WTC11 (cell line): ENCODE results near the gene LAMA5. TPM values are rescaled to one million over a fixed set of nuclear protein-coding genes. Genes with fewer than 3 reads are reported as not detected.

Experiments
- ATAC-seq: fragments of 200-7000 bp; cut with Tn5 transposase; 2 replicates; pipeline ENCODE4 v1.10.0; 2021; ENCODE audit warnings: mild to moderate bottlenecking, moderate library complexity
- CTCF ChIA-PET: fragments of 300-600 bp; sonication (Branson Sonifier 250); formaldehyde crosslinking; loops from one replicate; lab custom pipeline; 2021; ENCODE audit warnings: antibody characterized with exemption; lab: Charles Lee
- POLR2A ChIA-PET: fragments of 350-600 bp; sonication (Branson Sonifier 250); formaldehyde crosslinking; loops from one replicate; lab custom pipeline; 2021; ENCODE audit warnings: antibody characterized with exemption; lab: Charles Lee
- DNase-seq: peaks from one replicate; pipeline ENCODE4 v3.0.0; 2021; ENCODE audit warnings: low spot score
- H3K27ac Mint-ChIP-seq: 2 replicates; pipeline ENCODE4 v1.8.0; 2021; ENCODE audit warnings: mixed read lengths
- H3K27me3 Mint-ChIP-seq: 2 replicates; pipeline ENCODE4 v1.8.0; 2021; ENCODE audit warnings: low read depth, mild to moderate bottlenecking, moderate library complexity, mixed read lengths
- H3K36me3 Mint-ChIP-seq: 2 replicates; pipeline ENCODE4 v1.8.0; 2021; ENCODE audit warnings: mixed read lengths
- H3K4me1 Mint-ChIP-seq: 2 replicates; pipeline ENCODE4 v1.8.0; 2022; ENCODE audit warnings: mixed read lengths
- H3K4me3 Mint-ChIP-seq: 2 replicates; pipeline ENCODE4 v1.8.0; 2021; ENCODE audit warnings: mild to moderate bottlenecking, moderate library complexity, mixed read lengths
- H3K9me3 Mint-ChIP-seq: 2 replicates; pipeline ENCODE4 v1.8.0; 2021; ENCODE audit warnings: mixed read lengths
- ESRRA ChIP-seq: sonication (generic); formaldehyde crosslinking; IDR thresholded peaks from 2 replicates; pipeline ENCODE4 v1.8.1; 2022; ENCODE audit warnings: mild to moderate bottlenecking, missing genetic modification reagents, borderline replicate concordance
- FOXP1 ChIP-seq: sonication (generic); formaldehyde crosslinking; IDR thresholded peaks from 2 replicates; pipeline ENCODE4 v1.8.0; 2022; ENCODE audit warnings: missing genetic modification reagents, mild to moderate bottlenecking, moderate library complexity, borderline replicate concordance
- HMGA2 ChIP-seq: fragments of 250-450 bp; sonication (Bioruptor Pico); IDR thresholded peaks from 2 replicates; pipeline ENCODE4 v1.4.0; 2021; ENCODE audit warnings: mild to moderate bottlenecking, moderate library complexity
- KAT7 ChIP-seq: sonication (generic); formaldehyde crosslinking; IDR thresholded peaks from 2 replicates; pipeline ENCODE4 v1.8.1; 2023; ENCODE audit warnings: missing genetic modification reagents, mild to moderate bottlenecking, borderline replicate concordance
- NFYB ChIP-seq: sonication (generic); formaldehyde crosslinking; conservative IDR thresholded peaks from 2 replicates; pipeline ENCODE4 v1.8.0; 2022; ENCODE audit warnings: low read depth, missing genetic modification reagents
- NR3C1 ChIP-seq: sonication (generic); formaldehyde crosslinking; conservative IDR thresholded peaks from 2 replicates; pipeline ENCODE4 v1.8.1; 2023; ENCODE audit warnings: low read depth, mild to moderate bottlenecking, missing genetic modification reagents
- TCF7 ChIP-seq: sonication (generic); formaldehyde crosslinking; IDR thresholded peaks from 2 replicates; pipeline ENCODE4 v1.8.0; 2022; ENCODE audit warnings: mild to moderate bottlenecking, low read depth, missing genetic modification reagents, moderate library complexity
- ZNF121 ChIP-seq: sonication (generic); formaldehyde crosslinking; IDR thresholded peaks from 2 replicates; pipeline ENCODE4 v1.8.0; 2023; ENCODE audit warnings: missing genetic modification reagents
- ZNF317 ChIP-seq: sonication (generic); formaldehyde crosslinking; IDR thresholded peaks from 2 replicates; pipeline ENCODE4 v1.8.1; 2023; ENCODE audit warnings: low read depth, mild to moderate bottlenecking, moderate library complexity, missing genetic modification reagents, borderline replicate concordance
- ZNF423 ChIP-seq: fragments of 250-450 bp; sonication (Bioruptor Pico); IDR thresholded peaks from 2 replicates; pipeline ENCODE4 v2.1.2; 2022; ENCODE audit warnings: mild to moderate bottlenecking, moderate library complexity
- total RNA-seq: library from RNA; stranded (reverse); gene quantifications from 3 replicates; pipeline ENCODE4 v1.2.3, GENCODE V29; 2021
- TF ChIP-seq, protein P1 (sequence below): sonication (generic); formaldehyde crosslinking; IDR thresholded peaks from 2 replicates; pipeline ENCODE4 v1.8.1; 2023; ENCODE audit warnings: mild to moderate bottlenecking, missing genetic modification reagents, moderate library complexity
- TF ChIP-seq, protein P2 (sequence below): sonication (generic); formaldehyde crosslinking; conservative IDR thresholded peaks from 2 replicates; pipeline ENCODE4 v1.8.1; 2022; ENCODE audit warnings: mild to moderate bottlenecking, missing genetic modification reagents
- TF ChIP-seq, protein P3 (sequence below): sonication (generic); formaldehyde crosslinking; IDR thresholded peaks from 2 replicates; pipeline ENCODE4 v1.8.1; 2023; ENCODE audit warnings: mild to moderate bottlenecking, missing genetic modification reagents
- TF ChIP-seq, protein P4 (sequence below): sonication (generic); formaldehyde crosslinking; IDR thresholded peaks from 2 replicates; pipeline ENCODE4 v1.8.0; 2023; ENCODE audit warnings: missing genetic modification reagents, mild to moderate bottlenecking, borderline replicate concordance
- TF ChIP-seq, protein P5 (sequence below): sonication (generic); formaldehyde crosslinking; IDR thresholded peaks from 2 replicates; pipeline ENCODE4 v1.8.1; 2023; ENCODE audit warnings: mild to moderate bottlenecking, missing genetic modification reagents, moderate library complexity

Gene LAMA5
- total RNA-seq, 1 experiment from 2014 or later, result 329 TPM

DNA sequence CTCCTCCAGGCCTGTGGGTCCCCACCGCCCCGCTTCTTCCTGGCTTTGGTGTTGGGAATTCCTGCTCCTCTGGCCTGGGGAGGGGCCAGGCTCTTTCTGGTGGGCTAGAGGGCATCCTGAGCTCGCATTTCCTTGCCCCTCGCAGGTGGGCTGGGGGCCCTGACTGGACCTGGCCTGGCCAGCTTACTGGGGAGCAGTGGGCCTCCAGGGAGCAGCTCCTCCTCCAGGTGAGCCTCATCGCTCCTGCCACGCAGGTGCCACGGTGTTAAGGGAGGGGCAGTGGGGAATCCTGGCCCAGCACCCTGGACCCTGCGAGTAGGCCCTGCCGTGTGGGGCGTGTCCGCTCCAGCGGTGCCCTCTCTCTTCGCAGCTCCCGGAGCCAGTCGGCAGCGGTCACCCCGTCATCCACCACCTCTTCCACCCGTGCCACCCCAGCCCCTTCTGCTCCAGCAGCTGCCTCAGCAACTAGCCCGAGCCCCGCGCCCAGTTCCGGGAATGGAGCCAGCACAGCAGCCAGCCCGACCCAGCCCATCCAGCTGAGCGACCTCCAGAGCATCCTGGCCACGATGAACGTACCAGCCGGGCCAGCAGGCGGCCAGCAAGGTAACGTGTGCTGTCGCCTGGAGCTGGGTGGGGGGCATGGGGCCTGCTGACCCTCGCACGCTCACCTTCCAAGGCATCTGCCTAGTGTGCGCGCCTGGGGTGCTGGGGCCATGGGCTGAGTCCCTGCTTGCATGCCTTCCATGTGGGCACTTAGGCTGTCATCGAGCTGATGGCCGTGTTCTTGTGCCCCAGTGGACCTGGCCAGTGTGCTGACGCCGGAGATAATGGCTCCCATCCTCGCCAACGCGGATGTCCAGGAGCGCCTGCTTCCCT lies 59.6 kb downstream of the LAMA5 start:
- DNase-seq (no peak), ATAC-seq (no peak)
- Mint-ChIP-seq H3K4me3 (no peak overlapping the region), H3K9me3 (no peaks in the 10 kb centered on the region), H3K27me3 (no peaks in the 10 kb centered on the region), H3K36me3 (peaks cover 28% of the 10 kb centered on the region), H3K27ac (no peak overlapping the region), H3K4me1 (peaks cover 14% of the 10 kb centered on the region)
- TF ChIP-seq, protein P1, sequence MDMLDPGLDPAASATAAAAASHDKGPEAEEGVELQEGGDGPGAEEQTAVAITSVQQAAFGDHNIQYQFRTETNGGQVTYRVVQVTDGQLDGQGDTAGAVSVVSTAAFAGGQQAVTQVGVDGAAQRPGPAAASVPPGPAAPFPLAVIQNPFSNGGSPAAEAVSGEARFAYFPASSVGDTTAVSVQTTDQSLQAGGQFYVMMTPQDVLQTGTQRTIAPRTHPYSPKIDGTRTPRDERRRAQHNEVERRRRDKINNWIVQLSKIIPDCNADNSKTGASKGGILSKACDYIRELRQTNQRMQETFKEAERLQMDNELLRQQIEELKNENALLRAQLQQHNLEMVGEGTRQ (CRISPR knock-in tag), result no peak
- TF ChIP-seq ZNF423 (no peak), FOXP1 (CRISPR knock-in tag) (0 out of 2 replicates have a peak, but pooled peaks have one; percentile 46)
- ChIA-PET CTCF (interaction anchor here (1.1 to 2.7 kb wide), 4 partner anchors 61 to 94 kb away, joined by 3 to 10 read pairs (median 4); no protein-coding TSS in a partner anchor), POLR2A (interaction anchor here (1.3 kb wide), 1 partner anchor 67 kb away, joined by 3 read pairs; no protein-coding TSS in a partner anchor)

DNA sequence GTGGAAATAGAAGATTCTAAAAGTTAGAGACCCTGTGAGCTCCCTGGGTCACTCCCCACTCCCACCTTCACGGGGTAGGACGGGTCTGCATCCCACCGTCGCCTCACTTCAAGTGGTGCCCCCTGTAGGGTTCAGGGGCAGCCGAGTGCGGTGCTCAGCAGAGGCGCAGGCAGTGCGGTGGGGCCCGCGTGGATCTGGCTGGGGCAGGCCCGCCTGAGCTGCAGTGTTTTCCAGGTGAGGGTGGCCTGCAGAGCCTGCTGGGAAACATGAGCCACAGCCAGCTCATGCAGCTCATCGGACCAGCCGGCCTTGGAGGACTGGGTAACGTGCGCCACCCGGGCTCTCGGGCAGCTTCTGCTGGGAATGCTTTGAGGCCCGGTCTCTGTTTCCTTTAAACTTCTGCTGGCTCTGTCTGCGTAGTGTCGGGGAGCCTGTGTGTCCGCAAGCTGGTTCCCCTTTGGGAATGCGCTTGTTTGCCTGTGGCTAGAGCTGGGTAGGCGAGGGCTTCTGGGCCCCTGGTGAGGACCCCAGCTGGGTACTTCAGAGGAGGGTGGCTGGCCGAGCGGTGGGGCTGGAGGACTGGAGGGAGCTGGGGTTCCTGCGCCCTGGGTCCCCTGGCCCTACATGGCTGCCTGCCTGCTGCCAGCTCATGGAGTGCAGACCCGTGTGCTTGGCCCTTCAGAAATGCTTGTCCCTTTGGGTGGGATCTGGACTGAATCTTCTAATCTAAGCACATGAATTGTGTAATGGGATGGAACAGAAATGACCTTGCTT lies 60.5 kb downstream of the LAMA5 start:
- CTCF ChIA-PET, result interaction anchor here (1.4 to 2.7 kb wide), 4 partner anchors 62 to 95 kb away, joined by 4 to 10 read pairs (median 6); no protein-coding TSS in a partner anchor
- ATAC-seq (no peak), DNase-seq (no peak)
- Mint-ChIP-seq H3K27me3 (no peaks in the 10 kb centered on the region), H3K9me3 (no peaks in the 10 kb centered on the region), H3K4me3 (no peak overlapping the region), H3K27ac (peak overlapping the region; percentile 78), H3K36me3 (peaks cover 28% of the 10 kb centered on the region), H3K4me1 (peaks cover 14% of the 10 kb centered on the region)
- TF ChIP-seq, protein P2, sequence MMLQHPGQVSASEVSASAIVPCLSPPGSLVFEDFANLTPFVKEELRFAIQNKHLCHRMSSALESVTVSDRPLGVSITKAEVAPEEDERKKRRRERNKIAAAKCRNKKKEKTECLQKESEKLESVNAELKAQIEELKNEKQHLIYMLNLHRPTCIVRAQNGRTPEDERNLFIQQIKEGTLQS, result no peak
- TF ChIP-seq, protein P3, sequence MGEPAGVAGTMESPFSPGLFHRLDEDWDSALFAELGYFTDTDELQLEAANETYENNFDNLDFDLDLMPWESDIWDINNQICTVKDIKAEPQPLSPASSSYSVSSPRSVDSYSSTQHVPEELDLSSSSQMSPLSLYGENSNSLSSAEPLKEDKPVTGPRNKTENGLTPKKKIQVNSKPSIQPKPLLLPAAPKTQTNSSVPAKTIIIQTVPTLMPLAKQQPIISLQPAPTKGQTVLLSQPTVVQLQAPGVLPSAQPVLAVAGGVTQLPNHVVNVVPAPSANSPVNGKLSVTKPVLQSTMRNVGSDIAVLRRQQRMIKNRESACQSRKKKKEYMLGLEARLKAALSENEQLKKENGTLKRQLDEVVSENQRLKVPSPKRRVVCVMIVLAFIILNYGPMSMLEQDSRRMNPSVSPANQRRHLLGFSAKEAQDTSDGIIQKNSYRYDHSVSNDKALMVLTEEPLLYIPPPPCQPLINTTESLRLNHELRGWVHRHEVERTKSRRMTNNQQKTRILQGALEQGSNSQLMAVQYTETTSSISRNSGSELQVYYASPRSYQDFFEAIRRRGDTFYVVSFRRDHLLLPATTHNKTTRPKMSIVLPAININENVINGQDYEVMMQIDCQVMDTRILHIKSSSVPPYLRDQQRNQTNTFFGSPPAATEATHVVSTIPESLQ, result no peak
- TF ChIP-seq TCF7 (CRISPR knock-in tag) (no peak), HMGA2 (CRISPR knock-in tag) (no peak), NFYB (CRISPR knock-in tag) (no peak), ZNF317 (CRISPR knock-in tag) (no peak), KAT7 (CRISPR knock-in tag) (no peak), ESRRA (CRISPR knock-in tag) (no peak), NR3C1 (CRISPR knock-in tag) (no peak), ZNF121 (CRISPR knock-in tag) (no peak)
- TF ChIP-seq, protein P4, sequence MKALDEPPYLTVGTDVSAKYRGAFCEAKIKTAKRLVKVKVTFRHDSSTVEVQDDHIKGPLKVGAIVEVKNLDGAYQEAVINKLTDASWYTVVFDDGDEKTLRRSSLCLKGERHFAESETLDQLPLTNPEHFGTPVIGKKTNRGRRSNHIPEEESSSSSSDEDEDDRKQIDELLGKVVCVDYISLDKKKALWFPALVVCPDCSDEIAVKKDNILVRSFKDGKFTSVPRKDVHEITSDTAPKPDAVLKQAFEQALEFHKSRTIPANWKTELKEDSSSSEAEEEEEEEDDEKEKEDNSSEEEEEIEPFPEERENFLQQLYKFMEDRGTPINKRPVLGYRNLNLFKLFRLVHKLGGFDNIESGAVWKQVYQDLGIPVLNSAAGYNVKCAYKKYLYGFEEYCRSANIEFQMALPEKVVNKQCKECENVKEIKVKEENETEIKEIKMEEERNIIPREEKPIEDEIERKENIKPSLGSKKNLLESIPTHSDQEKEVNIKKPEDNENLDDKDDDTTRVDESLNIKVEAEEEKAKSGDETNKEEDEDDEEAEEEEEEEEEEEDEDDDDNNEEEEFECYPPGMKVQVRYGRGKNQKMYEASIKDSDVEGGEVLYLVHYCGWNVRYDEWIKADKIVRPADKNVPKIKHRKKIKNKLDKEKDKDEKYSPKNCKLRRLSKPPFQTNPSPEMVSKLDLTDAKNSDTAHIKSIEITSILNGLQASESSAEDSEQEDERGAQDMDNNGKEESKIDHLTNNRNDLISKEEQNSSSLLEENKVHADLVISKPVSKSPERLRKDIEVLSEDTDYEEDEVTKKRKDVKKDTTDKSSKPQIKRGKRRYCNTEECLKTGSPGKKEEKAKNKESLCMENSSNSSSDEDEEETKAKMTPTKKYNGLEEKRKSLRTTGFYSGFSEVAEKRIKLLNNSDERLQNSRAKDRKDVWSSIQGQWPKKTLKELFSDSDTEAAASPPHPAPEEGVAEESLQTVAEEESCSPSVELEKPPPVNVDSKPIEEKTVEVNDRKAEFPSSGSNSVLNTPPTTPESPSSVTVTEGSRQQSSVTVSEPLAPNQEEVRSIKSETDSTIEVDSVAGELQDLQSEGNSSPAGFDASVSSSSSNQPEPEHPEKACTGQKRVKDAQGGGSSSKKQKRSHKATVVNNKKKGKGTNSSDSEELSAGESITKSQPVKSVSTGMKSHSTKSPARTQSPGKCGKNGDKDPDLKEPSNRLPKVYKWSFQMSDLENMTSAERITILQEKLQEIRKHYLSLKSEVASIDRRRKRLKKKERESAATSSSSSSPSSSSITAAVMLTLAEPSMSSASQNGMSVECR (CRISPR knock-in tag), result no peak
- TF ChIP-seq, protein P5, sequence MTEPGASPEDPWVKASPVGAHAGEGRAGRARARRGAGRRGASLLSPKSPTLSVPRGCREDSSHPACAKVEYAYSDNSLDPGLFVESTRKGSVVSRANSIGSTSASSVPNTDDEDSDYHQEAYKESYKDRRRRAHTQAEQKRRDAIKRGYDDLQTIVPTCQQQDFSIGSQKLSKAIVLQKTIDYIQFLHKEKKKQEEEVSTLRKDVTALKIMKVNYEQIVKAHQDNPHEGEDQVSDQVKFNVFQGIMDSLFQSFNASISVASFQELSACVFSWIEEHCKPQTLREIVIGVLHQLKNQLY (CRISPR knock-in tag), result no peak
- POLR2A ChIA-PET, result interaction anchor here (1.3 kb wide), 1 partner anchor 68 kb away, joined by 3 read pairs; no protein-coding TSS in a partner anchor
